Smooth muscle cell (in vitro differentiated cells): ENCODE data around the gene TBCB. TPM values are rescaled to one million over a fixed set of nuclear protein-coding genes. Genes with fewer than 3 reads are reported as not detected.

Source experiments
- DNase-seq: peaks from one replicate; lab custom pipeline; 2025; ENCODE audit not compliant: unreplicated experiment; lab: John Stamatoyannopoulos, UW
- H2AFZ ChIP-seq: fragments of 200-600 bp; sonication (generic); 2 replicates; pipeline ENCODE4 v1.6.0; 2016; ENCODE audit warnings: antibody characterized with exemption, low read depth, mild to moderate bottlenecking
- H3F3A ChIP-seq: fragments of 200-600 bp; sonication (generic); 2 replicates; pipeline ENCODE4 v1.6.0; 2017; ENCODE audit warnings: antibody characterized with exemption, low read depth
- H3K27ac ChIP-seq: fragments of 200-600 bp; sonication (generic); 2 replicates; pipeline ENCODE4 v1.5.1; 2016; ENCODE audit warnings: low read depth, mild to moderate bottlenecking
- H3K27me3 ChIP-seq: fragments of 200-600 bp; sonication (generic); 2 replicates; pipeline ENCODE4 v1.6.1; 2016; ENCODE audit warnings: low read depth, mild to moderate bottlenecking
- H3K36me3 ChIP-seq: fragments of 200-600 bp; sonication (generic); 2 replicates; pipeline ENCODE4 v1.5.1; 2016; ENCODE audit warnings: low read depth
- H3K4me1 ChIP-seq: fragments of 200-600 bp; sonication (generic); 2 replicates; pipeline ENCODE4 v1.5.1; 2016; ENCODE audit warnings: low read depth
- H3K4me2 ChIP-seq: fragments of 200-600 bp; sonication (generic); 2 replicates; pipeline ENCODE4 v1.6.0; 2016; ENCODE audit warnings: mild to moderate bottlenecking
- H3K4me3 ChIP-seq: fragments of 200-600 bp; sonication (generic); 2 replicates; pipeline ENCODE4 v1.5.1; 2016; ENCODE audit warnings: mild to moderate bottlenecking
- H3K79me2 ChIP-seq: fragments of 200-600 bp; sonication (generic); 2 replicates; pipeline ENCODE4 v1.6.0; 2016; ENCODE audit warnings: low read depth, mild to moderate bottlenecking
- H3K9ac ChIP-seq: fragments of 200-600 bp; sonication (generic); 2 replicates; pipeline ENCODE4 v1.6.0; 2016; ENCODE audit warnings: low read depth
- H3K9me3 ChIP-seq: fragments of 200-600 bp; sonication (generic); replicated peaks from 2 replicates; pipeline ENCODE4 v1.5.1; 2016; ENCODE audit warnings: low read depth
- H4K20me1 ChIP-seq: fragments of 200-600 bp; sonication (generic); 2 replicates; pipeline ENCODE4 v1.6.0; 2016; ENCODE audit warnings: low read depth
- CTCF ChIP-seq: fragments of 200-600 bp; sonication (generic); IDR thresholded peaks from 2 replicates; pipeline ENCODE4 v1.5.1; 2017; ENCODE audit warnings: borderline replicate concordance, mild to moderate bottlenecking, antibody characterized with exemption; ENCODE audit not compliant: insufficient read depth, poor library complexity, severe bottlenecking
- WGBS: methylation state at CpG from one replicate; pipeline ENCODE4 v1.1.7; 2016; ENCODE audit warnings: low lambda C conversion rate; 5-methylcytosine and 5-hydroxymethylcytosine counted together
- polyA plus RNA-seq: library from polyadenylated mRNA; unstranded; fragments of >200 nt; fragmentation: Nextera tagmentation; extraction: Ambion mirVana; gene quantifications from 2 replicates; pipeline ENCODE4 v1.2.1, GENCODE V29; 2016
- total RNA-seq: library from RNA; depleted of rRNA; stranded (reverse); fragments of >200 nt; gene quantifications from 2 replicates; pipeline ENCODE4 v1.2.3, GENCODE V29; 2014

TBCB gene
- total and polyA plus RNA-seq, 2 experiments from 2014 or later, result 146 to 234 TPM

GRCh38 chr19:36093687-36094086, 21.6 kb upstream of the TBCB start:
- Histone ChIP-seq H3K36me3 (no peaks in the 10 kb centered on the region), H3K27me3 (no peaks in the 10 kb centered on the region), H3K9ac (no peak overlapping the region), H3K4me2 (no peak overlapping the region), H3K4me1 (no peaks in the 10 kb centered on the region), H4K20me1 (no peaks in the 10 kb centered on the region), H3F3A (no peaks in the 10 kb centered on the region), H3K9me3 (no peaks in the 10 kb centered on the region), H3K27ac (no peak overlapping the region), H2AFZ (no peak overlapping the region), H3K4me3 (no peak overlapping the region), H3K79me2 (no peaks in the 10 kb centered on the region)
- no peak for DNase-seq
- WGBS, result 87% methylated on average over 6 of the region's 6 CpGs
- TF ChIP-seq CTCF, result no peak

- H3K36me3 ChIP-seq, result no peaks in the 10 kb centered on the region
- no peak overlapping the region for H3K4me2 ChIP-seq
- H3K79me2 ChIP-seq, result no peaks in the 10 kb centered on the region
- no peaks in the 10 kb centered on the region for H3F3A ChIP-seq
- no peaks in the 10 kb centered on the region for H4K20me1 ChIP-seq
- no peak overlapping the region for H3K9ac ChIP-seq
- no peak overlapping the region for H3K27ac ChIP-seq
- no peaks in the 10 kb centered on the region for H3K9me3 ChIP-seq
- WGBS, result 96% methylated on average over 6 of the region's 6 CpGs
- no peak for DNase-seq
- no peak for TF ChIP-seq CTCF
- no peaks in the 10 kb centered on the region for H3K27me3 ChIP-seq
- no peak overlapping the region for H2AFZ ChIP-seq
- no peaks in the 10 kb centered on the region for H3K4me1 ChIP-seq
- no peak overlapping the region for H3K4me3 ChIP-seq
Measured at GRCh38 chr19:36097036-36097435, 18.2 kb upstream of the TBCB start.

GRCh38 chr19:36099166-36099785, 16.0 kb upstream of the TBCB start:
- no peak for DNase-seq
- 94% methylated on average over 19 of the region's 19 CpGs for WGBS
- H3K36me3 ChIP-seq, result no peaks in the 10 kb centered on the region
- no peak overlapping the region for H2AFZ ChIP-seq
- no peaks in the 10 kb centered on the region for H3K79me2 ChIP-seq
- no peaks in the 10 kb centered on the region for H3K4me1 ChIP-seq
- no peak for TF ChIP-seq CTCF
- no peak overlapping the region for H3K4me3 ChIP-seq
- no peaks in the 10 kb centered on the region for H3K9me3 ChIP-seq
- H3F3A ChIP-seq, result no peaks in the 10 kb centered on the region
- no peaks in the 10 kb centered on the region for H3K27me3 ChIP-seq
- no peak overlapping the region for H3K9ac ChIP-seq
- H4K20me1 ChIP-seq, result no peaks in the 10 kb centered on the region
- no peak overlapping the region for H3K27ac ChIP-seq
- no peak overlapping the region for H3K4me2 ChIP-seq

GRCh38 chr19:36100476-36100875, 14.8 kb upstream of the TBCB start:
- Histone ChIP-seq H3K4me3 (no peak overlapping the region), H3K27me3 (no peaks in the 10 kb centered on the region), H3K36me3 (no peaks in the 10 kb centered on the region), H3K4me1 (no peaks in the 10 kb centered on the region), H2AFZ (no peak overlapping the region), H3K79me2 (no peaks in the 10 kb centered on the region), H4K20me1 (no peaks in the 10 kb centered on the region), H3K9ac (no peak overlapping the region), H3K27ac (no peak overlapping the region), H3K9me3 (no peaks in the 10 kb centered on the region), H3K4me2 (no peak overlapping the region), H3F3A (no peaks in the 10 kb centered on the region)
- DNase-seq, result no peak
- TF ChIP-seq CTCF, result no peak
- 96% methylated on average over 5 of the region's 5 CpGs for WGBS
